Measurements from ENCODE around the gene TNFSF12. TPM values are rescaled to one million over a fixed set of nuclear protein-coding genes. Genes with fewer than 3 reads are reported as not detected.

Gene TNFSF12
- total and polyA plus RNA-seq, 9 of the 15 experiments (the other 6 are each of a cell fraction or from before 2014, with no cell fraction given), result 0.03 to 0.95 (median 0.19) TPM; not detected in 3

GRCh38 chr17:7579001-7579833 lies 30.4 kb downstream of the TNFSF12 start, which contains the start of gene CD68 (continued):
- TF ChIP-seq PCBP2 (IDR thresholded peaks at IDR 0.05; ENCODE audit: low read depth, low read length, poor library complexity, severe bottlenecking) (no peak), SMAD1 (IDR thresholded peaks at IDR 0.05; ENCODE audit: low read depth, low read length, partially characterized antibody) (peak; percentile 57), RAD21 (CRISPR knock-in tag; conservative IDR thresholded peaks at IDR 0.05 in 1 of 2, IDR thresholded peaks at IDR 0.05 in 1 of 2) (peak in 1 of 2 experiments; percentile 4; a peak in 1 of 4 replicates), NKRF (IDR thresholded peaks at IDR 0.05; ENCODE audit: borderline replicate concordance) (peak; percentile 11; the same call in 1 of the 2 replicates), PTRF (tag; IDR thresholded peaks at IDR 0.05) (no peak), HDAC8 (tag; IDR thresholded peaks at IDR 0.05) (no peak), MBD2 (IDR thresholded peaks at IDR 0.05; ENCODE audit: borderline replicate concordance, low read depth) (peak; percentile 64), RBFOX2 (IDR thresholded peaks at IDR 0.05; ENCODE audit: low read depth, low read length) (peak; percentile 74), ETV1 (tag; conservative IDR thresholded peaks at IDR 0.05; ENCODE audit: low read depth) (peak; percentile 20; the same call in 1 of the 2 replicates), HBP1 (CRISPR knock-in tag; IDR thresholded peaks at IDR 0.05) (peak; percentile 34; the same call in 1 of the 2 replicates), HNRNPH1 (optimal IDR thresholded peaks at IDR 0.05; ENCODE audit: low read depth, low read length) (no peak), SUPT5H (IDR thresholded peaks at IDR 0.05) (peak; percentile 91), VEZF1 (CRISPR knock-in tag; IDR thresholded peaks at IDR 0.05) (peak; percentile 46), BRF1 (IDR thresholded peaks at IDR 0.05; ENCODE audit: borderline replicate concordance, extremely low read depth, insufficient read length) (no peak), ARID4B (CRISPR knock-in tag; IDR thresholded peaks at IDR 0.05) (no peak)
